Endodermal cell (in vitro differentiated cells): ENCODE data around the gene FH. TPM values are rescaled to one million over a fixed set of nuclear protein-coding genes. Genes with fewer than 3 reads are reported as not detected.
A peak's percentile ranks its signal among the peaks of the same experiment; 100 is the strongest.

Experiments
- DNase-seq: peaks from one replicate; pipeline ENCODE4 v3.0.0-alpha.2; 2017
- H3K27ac ChIP-seq: 2 replicates; pipeline ENCODE4 v1.5.1; 2013; ENCODE audit warnings: mild to moderate bottlenecking, low read depth, low read length, moderate library complexity
- H3K27me3 ChIP-seq: 2 replicates; pipeline ENCODE4 v1.6.1; 2013; ENCODE audit warnings: mild to moderate bottlenecking, low read length, moderate library complexity; ENCODE audit not compliant: insufficient read depth, control insufficient read depth, poor library complexity, severe bottlenecking
- H3K36me3 ChIP-seq: 2 replicates; pipeline ENCODE4 v1.7.0; 2013; ENCODE audit warnings: mild to moderate bottlenecking, low read length, moderate library complexity; ENCODE audit not compliant: control insufficient read depth, insufficient read depth
- H3K4me1 ChIP-seq: one replicate; pipeline ENCODE4 v1.7.0; 2013; ENCODE audit warnings: low read length; ENCODE audit not compliant: control insufficient read depth, insufficient read depth
- H3K4me3 ChIP-seq: 2 replicates; pipeline ENCODE4 v1.5.1; 2013; ENCODE audit warnings: mild to moderate bottlenecking, low read length, moderate library complexity
- H3K9ac ChIP-seq: 2 replicates; pipeline ENCODE4 v1.6.1; 2013; ENCODE audit warnings: mild to moderate bottlenecking, low read length, moderate library complexity; ENCODE audit not compliant: poor library complexity, severe bottlenecking; ENCODE audit errors: extremely low read depth
- H3K9me3 ChIP-seq: 2 replicates; pipeline ENCODE4 v1.6.1; 2013; ENCODE audit warnings: mild to moderate bottlenecking, low read length, moderate library complexity; ENCODE audit not compliant: control insufficient read depth
- H3K27ac Mint-ChIP-seq: 2 replicates; pipeline ENCODE4 v1.8.0; 2020; ENCODE audit warnings: mixed read lengths
- H3K27me3 Mint-ChIP-seq: 2 replicates; pipeline ENCODE4 v1.8.0; 2021; ENCODE audit warnings: mild to moderate bottlenecking, mixed read lengths; ENCODE audit not compliant: insufficient read depth
- H3K36me3 Mint-ChIP-seq: 2 replicates; pipeline ENCODE4 v1.8.0; 2020; ENCODE audit warnings: low read depth, mixed read lengths
- H3K4me1 Mint-ChIP-seq: 2 replicates; pipeline ENCODE4 v1.8.0; 2020; ENCODE audit warnings: mixed read lengths
- H3K4me3 Mint-ChIP-seq: 2 replicates; pipeline ENCODE4 v1.8.0; 2020; ENCODE audit warnings: mild to moderate bottlenecking, moderate library complexity, mixed read lengths
- H3K9me3 Mint-ChIP-seq: 2 replicates; pipeline ENCODE4 v1.8.0; 2020; ENCODE audit warnings: mild to moderate bottlenecking, mixed read lengths
- WGBS, 2 experiments: methylation state at CpG; one replicate each; pipeline versions ENCODE4 v1.1.5 to v1.1.7; 2013; ENCODE audit warnings: missing lambda C conversion rate in 2 of 2, mixed read lengths in 1 of 2; ENCODE audit not compliant: insufficient coverage in 1 of 2, insufficient read length in 1 of 2; 5-methylcytosine and 5-hydroxymethylcytosine counted together
- total RNA-seq, 2 donors: library from RNA; stranded (reverse); fragmentation: NEBNext Ultra II Directional in 1 of 2; extraction: Animal tissue kit (Norgen Biotek cat#: 25700) in 1 of 2; gene quantifications; 2 replicates in 1 of 2; 3 replicates in 1 of 2; pipeline ENCODE4 v1.2.1, GENCODE V29; 2021
- TF ChIP-seq, protein P1 (sequence below): fragments of 200-600 bp; sonication (generic); conservative IDR thresholded peaks from 2 replicates; pipeline ENCODE4 v1.5.0; 2021; ENCODE audit warnings: antibody characterized with exemption, mild to moderate bottlenecking

FH gene
- total RNA-seq, 2 donors from 2014 or later, result 65.5 to 66.7 TPM

- Histone ChIP-seq H3K27ac (no peak overlapping the region), H3K4me3 (no peak overlapping the region), H3K9ac (no peak overlapping the region), H3K9me3 (no peaks in the 10 kb centered on the region), H3K27me3 (no peaks in the 10 kb centered on the region), H3K36me3 (no peaks in the 10 kb centered on the region), H3K4me1 (no peaks in the 10 kb centered on the region)
- Mint-ChIP-seq H3K4me3 (no peak overlapping the region), H3K4me1 (peaks cover 1% of the 10 kb centered on the region), H3K36me3 (no peaks in the 10 kb centered on the region), H3K27me3 (no peaks in the 10 kb centered on the region), H3K9me3 (no peaks in the 10 kb centered on the region), H3K27ac (no peak overlapping the region)
- WGBS, 2 experiments, result 95 to 100% methylated on average over 1 of the region's 1 CpG
- TF ChIP-seq, protein P1, sequence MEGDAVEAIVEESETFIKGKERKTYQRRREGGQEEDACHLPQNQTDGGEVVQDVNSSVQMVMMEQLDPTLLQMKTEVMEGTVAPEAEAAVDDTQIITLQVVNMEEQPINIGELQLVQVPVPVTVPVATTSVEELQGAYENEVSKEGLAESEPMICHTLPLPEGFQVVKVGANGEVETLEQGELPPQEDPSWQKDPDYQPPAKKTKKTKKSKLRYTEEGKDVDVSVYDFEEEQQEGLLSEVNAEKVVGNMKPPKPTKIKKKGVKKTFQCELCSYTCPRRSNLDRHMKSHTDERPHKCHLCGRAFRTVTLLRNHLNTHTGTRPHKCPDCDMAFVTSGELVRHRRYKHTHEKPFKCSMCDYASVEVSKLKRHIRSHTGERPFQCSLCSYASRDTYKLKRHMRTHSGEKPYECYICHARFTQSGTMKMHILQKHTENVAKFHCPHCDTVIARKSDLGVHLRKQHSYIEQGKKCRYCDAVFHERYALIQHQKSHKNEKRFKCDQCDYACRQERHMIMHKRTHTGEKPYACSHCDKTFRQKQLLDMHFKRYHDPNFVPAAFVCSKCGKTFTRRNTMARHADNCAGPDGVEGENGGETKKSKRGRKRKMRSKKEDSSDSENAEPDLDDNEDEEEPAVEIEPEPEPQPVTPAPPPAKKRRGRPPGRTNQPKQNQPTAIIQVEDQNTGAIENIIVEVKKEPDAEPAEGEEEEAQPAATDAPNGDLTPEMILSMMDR, result no peak
- DNase-seq, result no peak
Observed at GRCh38 chr1:241488739-241489138, 30.8 kb downstream of the FH start.

GRCh38 chr1:241485554-241485992, 34.0 kb downstream of the FH start:
- WGBS, 2 experiments, result 72 to 74% methylated on average over 4 of the region's 4 CpGs
- Mint-ChIP-seq H3K9me3 (no peaks in the 10 kb centered on the region), H3K4me1 (peaks cover 1% of the 10 kb centered on the region), H3K4me3 (no peak overlapping the region), H3K27me3 (no peaks in the 10 kb centered on the region), H3K27ac (no peak overlapping the region), H3K36me3 (no peaks in the 10 kb centered on the region)
- H3K9ac ChIP-seq, result no peak overlapping the region
- H3K36me3 ChIP-seq, result no peaks in the 10 kb centered on the region
- H3K4me3 ChIP-seq, result no peak overlapping the region
- no peak overlapping the region for H3K27ac ChIP-seq
- H3K9me3 ChIP-seq, result no peaks in the 10 kb centered on the region
- no peaks in the 10 kb centered on the region for H3K27me3 ChIP-seq
- TF ChIP-seq, protein P1, result peak; percentile 81
- DNase-seq, result peak; percentile 56
- H3K4me1 ChIP-seq, result no peaks in the 10 kb centered on the region

DNA sequence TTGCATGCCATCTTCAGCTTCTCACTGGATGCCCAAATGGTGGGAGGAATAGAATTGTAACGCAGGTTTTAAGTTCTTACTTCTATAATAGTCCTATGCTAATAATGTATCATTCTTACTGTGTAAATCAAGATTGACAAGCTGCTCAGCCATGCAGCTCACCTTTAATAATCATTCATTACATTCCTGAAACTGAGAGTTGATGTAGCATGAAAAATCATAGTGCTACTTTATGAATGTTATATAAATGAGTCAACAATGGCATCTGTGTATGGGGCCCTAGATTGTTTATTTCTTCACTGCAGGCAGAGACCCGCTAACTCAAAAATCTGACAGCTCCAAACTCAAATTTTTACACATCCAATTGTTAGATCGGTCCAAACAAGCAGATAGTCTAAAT, 34.4 kb downstream of the FH start:
- DNase-seq, result no peak
- H3K36me3 ChIP-seq, result no peaks in the 10 kb centered on the region
- H3K27ac ChIP-seq, result no peak overlapping the region
- H3K9me3 ChIP-seq, result no peaks in the 10 kb centered on the region
- no peak overlapping the region for H3K9ac ChIP-seq
- TF ChIP-seq, protein P1, result no peak
- Mint-ChIP-seq H3K27me3 (no peaks in the 10 kb centered on the region), H3K4me1 (peaks cover 1% of the 10 kb centered on the region), H3K4me3 (no peak overlapping the region), H3K9me3 (no peaks in the 10 kb centered on the region), H3K36me3 (no peaks in the 10 kb centered on the region), H3K27ac (no peak overlapping the region)
- no peak overlapping the region for H3K4me3 ChIP-seq
- H3K27me3 ChIP-seq, result no peaks in the 10 kb centered on the region
- 87% methylated on average over 3 of the region's 3 CpGs; no CpG with 5 or more reads in 1 of the 2 experiments for WGBS, 2 experiments
- no peaks in the 10 kb centered on the region for H3K4me1 ChIP-seq
